Smooth muscle cell (in vitro differentiated cells): ENCODE data around the gene OXTR. TPM values are rescaled to one million over a fixed set of nuclear protein-coding genes. Genes with fewer than 3 reads are reported as not detected.
"Not testable (repeated sequence)": the region's sequence is repeated elsewhere in the genome, so short reads cannot be mapped to it uniquely, and the experiment has no call there.

ENCODE experiments used
- DNase-seq: peaks from one replicate; lab custom pipeline; 2025; ENCODE audit not compliant: unreplicated experiment; lab: John Stamatoyannopoulos, UW
- H2AFZ ChIP-seq: fragments of 200-600 bp; sonication (generic); 2 replicates; pipeline ENCODE4 v1.6.0; 2016; ENCODE audit warnings: antibody characterized with exemption, low read depth, mild to moderate bottlenecking
- H3F3A ChIP-seq: fragments of 200-600 bp; sonication (generic); 2 replicates; pipeline ENCODE4 v1.6.0; 2017; ENCODE audit warnings: antibody characterized with exemption, low read depth
- H3K27ac ChIP-seq: fragments of 200-600 bp; sonication (generic); 2 replicates; pipeline ENCODE4 v1.5.1; 2016; ENCODE audit warnings: low read depth, mild to moderate bottlenecking
- H3K27me3 ChIP-seq: fragments of 200-600 bp; sonication (generic); 2 replicates; pipeline ENCODE4 v1.6.1; 2016; ENCODE audit warnings: low read depth, mild to moderate bottlenecking
- H3K36me3 ChIP-seq: fragments of 200-600 bp; sonication (generic); 2 replicates; pipeline ENCODE4 v1.5.1; 2016; ENCODE audit warnings: low read depth
- H3K4me1 ChIP-seq: fragments of 200-600 bp; sonication (generic); 2 replicates; pipeline ENCODE4 v1.5.1; 2016; ENCODE audit warnings: low read depth
- H3K4me2 ChIP-seq: fragments of 200-600 bp; sonication (generic); 2 replicates; pipeline ENCODE4 v1.6.0; 2016; ENCODE audit warnings: mild to moderate bottlenecking
- H3K4me3 ChIP-seq: fragments of 200-600 bp; sonication (generic); 2 replicates; pipeline ENCODE4 v1.5.1; 2016; ENCODE audit warnings: mild to moderate bottlenecking
- H3K79me2 ChIP-seq: fragments of 200-600 bp; sonication (generic); 2 replicates; pipeline ENCODE4 v1.6.0; 2016; ENCODE audit warnings: low read depth, mild to moderate bottlenecking
- H3K9ac ChIP-seq: fragments of 200-600 bp; sonication (generic); 2 replicates; pipeline ENCODE4 v1.6.0; 2016; ENCODE audit warnings: low read depth
- H3K9me3 ChIP-seq: fragments of 200-600 bp; sonication (generic); replicated peaks from 2 replicates; pipeline ENCODE4 v1.5.1; 2016; ENCODE audit warnings: low read depth
- H4K20me1 ChIP-seq: fragments of 200-600 bp; sonication (generic); 2 replicates; pipeline ENCODE4 v1.6.0; 2016; ENCODE audit warnings: low read depth
- WGBS: methylation state at CpG from one replicate; pipeline ENCODE4 v1.1.7; 2016; ENCODE audit warnings: low lambda C conversion rate; 5-methylcytosine and 5-hydroxymethylcytosine counted together
- polyA plus RNA-seq: library from polyadenylated mRNA; unstranded; fragments of >200 nt; fragmentation: Nextera tagmentation; extraction: Ambion mirVana; gene quantifications from 2 replicates; pipeline ENCODE4 v1.2.1, GENCODE V29; 2016
- total RNA-seq: library from RNA; depleted of rRNA; stranded (reverse); fragments of >200 nt; gene quantifications from 2 replicates; pipeline ENCODE4 v1.2.3, GENCODE V29; 2014
- TF ChIP-seq, protein P1 (sequence below): fragments of 200-600 bp; sonication (generic); IDR thresholded peaks from 2 replicates; pipeline ENCODE4 v1.5.1; 2017; ENCODE audit warnings: borderline replicate concordance, mild to moderate bottlenecking, antibody characterized with exemption; ENCODE audit not compliant: insufficient read depth, poor library complexity, severe bottlenecking

OXTR gene
- total and polyA plus RNA-seq, 2 experiments from 2014 or later: 0.54 to 1.1 TPM

DNA sequence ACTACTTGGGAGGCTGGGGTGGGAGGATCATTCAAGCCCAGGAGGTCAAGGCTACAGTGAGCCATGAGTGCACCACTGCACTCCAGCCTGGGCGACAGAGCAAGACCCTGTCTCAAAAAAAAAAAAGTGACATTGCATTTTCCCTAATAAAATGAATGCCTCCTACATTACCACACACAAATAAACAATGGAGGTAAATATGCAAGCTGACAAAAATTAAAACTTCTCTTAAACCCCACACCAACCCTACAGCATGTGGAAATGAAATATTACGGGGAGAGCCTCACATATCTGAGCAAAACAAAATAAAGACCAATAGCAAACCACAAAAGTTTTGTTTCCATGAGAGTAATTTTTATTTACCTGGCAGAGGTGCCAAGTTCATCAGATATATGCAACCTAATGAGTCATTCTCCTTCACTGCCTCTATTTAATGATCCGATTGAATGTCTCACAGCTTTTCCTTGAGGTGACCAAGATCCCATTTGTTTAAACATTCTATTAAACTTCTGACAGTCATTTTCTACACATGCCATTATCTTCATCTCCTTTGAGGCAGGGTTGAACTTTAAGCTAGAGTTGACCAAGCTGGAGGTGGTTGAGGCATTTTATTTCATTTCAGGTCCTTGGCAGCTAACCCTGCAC is 45.2 kb downstream of the OXTR start:
- Histone ChIP-seq H3K4me2 (no peak overlapping the region), H3K27ac (no peak overlapping the region), H4K20me1 (no peaks in the 10 kb centered on the region), H3K27me3 (no peaks in the 10 kb centered on the region), H3K36me3 (no peaks in the 10 kb centered on the region), H3F3A (no peaks in the 10 kb centered on the region), H3K9ac (no peak overlapping the region), H3K9me3 (no peaks in the 10 kb centered on the region), H2AFZ (no peak overlapping the region), H3K4me1 (no peaks in the 10 kb centered on the region), H3K4me3 (no peak overlapping the region), H3K79me2 (no peaks in the 10 kb centered on the region)
- DNase-seq: no peak
- TF ChIP-seq, protein P1, sequence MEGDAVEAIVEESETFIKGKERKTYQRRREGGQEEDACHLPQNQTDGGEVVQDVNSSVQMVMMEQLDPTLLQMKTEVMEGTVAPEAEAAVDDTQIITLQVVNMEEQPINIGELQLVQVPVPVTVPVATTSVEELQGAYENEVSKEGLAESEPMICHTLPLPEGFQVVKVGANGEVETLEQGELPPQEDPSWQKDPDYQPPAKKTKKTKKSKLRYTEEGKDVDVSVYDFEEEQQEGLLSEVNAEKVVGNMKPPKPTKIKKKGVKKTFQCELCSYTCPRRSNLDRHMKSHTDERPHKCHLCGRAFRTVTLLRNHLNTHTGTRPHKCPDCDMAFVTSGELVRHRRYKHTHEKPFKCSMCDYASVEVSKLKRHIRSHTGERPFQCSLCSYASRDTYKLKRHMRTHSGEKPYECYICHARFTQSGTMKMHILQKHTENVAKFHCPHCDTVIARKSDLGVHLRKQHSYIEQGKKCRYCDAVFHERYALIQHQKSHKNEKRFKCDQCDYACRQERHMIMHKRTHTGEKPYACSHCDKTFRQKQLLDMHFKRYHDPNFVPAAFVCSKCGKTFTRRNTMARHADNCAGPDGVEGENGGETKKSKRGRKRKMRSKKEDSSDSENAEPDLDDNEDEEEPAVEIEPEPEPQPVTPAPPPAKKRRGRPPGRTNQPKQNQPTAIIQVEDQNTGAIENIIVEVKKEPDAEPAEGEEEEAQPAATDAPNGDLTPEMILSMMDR: no peak
- WGBS: 90% methylated on average over 3 of the region's 3 CpGs

DNA sequence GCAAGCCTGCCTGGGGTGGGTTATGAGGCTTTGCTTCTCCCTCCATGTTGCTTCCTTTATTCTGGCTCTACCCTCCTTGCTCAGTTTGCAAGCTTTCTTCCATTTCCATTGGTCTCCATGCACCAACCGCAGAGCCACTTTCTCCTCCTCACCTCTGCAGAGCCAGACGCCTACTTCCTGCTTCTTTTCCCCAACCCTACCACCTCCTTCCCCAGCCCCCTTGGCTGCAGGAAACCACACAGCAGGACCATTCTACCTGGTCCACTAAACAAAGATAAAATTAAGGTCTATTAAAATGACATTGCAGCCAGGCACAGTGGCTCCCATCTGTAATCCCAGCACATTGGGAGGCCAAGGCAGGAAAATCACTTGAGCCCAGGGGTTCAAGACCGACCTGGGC is 45.8 kb downstream of the OXTR start:
- TF ChIP-seq, protein P1: no peak
- no peak overlapping the region for H3K4me2 ChIP-seq
- H3F3A ChIP-seq: no peaks in the 10 kb centered on the region
- no peak overlapping the region for H3K27ac ChIP-seq
- no peak overlapping the region for H2AFZ ChIP-seq
- H3K4me3 ChIP-seq: no peak overlapping the region
- H3K9ac ChIP-seq: no peak overlapping the region
- H3K27me3 ChIP-seq: no peaks in the 10 kb centered on the region
- H3K36me3 ChIP-seq: no peaks in the 10 kb centered on the region
- no peak for DNase-seq
- H4K20me1 ChIP-seq: no peaks in the 10 kb centered on the region
- no peaks in the 10 kb centered on the region for H3K79me2 ChIP-seq
- no peaks in the 10 kb centered on the region for H3K4me1 ChIP-seq
- WGBS: 80% methylated on average over 3 of the region's 3 CpGs
- no peaks in the 10 kb centered on the region for H3K9me3 ChIP-seq

DNA sequence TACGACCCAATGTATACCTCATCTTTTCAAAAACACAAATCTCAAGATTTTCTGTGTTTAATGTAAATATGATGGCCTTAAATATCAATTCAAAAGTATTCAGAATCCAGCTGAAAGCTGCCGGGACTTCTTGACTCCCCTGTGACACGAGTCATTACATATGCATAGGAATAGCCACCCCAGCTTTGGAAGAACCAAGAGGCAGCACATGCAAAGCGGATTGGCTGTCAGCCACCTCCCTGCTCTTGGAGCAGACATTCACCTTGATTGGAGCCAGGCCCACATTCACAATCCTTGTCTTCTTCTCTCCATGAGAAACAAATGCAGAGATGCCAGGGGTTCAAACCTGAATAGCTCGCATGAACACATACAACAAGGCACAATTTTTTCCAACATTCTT is 46.6 kb downstream of the OXTR start:
- Histone ChIP-seq H3K79me2 (no peaks in the 10 kb centered on the region), H3K27me3 (no peaks in the 10 kb centered on the region), H3K4me1 (no peaks in the 10 kb centered on the region), H3K27ac (no peak overlapping the region), H3K9me3 (no peaks in the 10 kb centered on the region), H2AFZ (no peak overlapping the region), H3K4me2 (no peak overlapping the region), H3K36me3 (no peaks in the 10 kb centered on the region), H3K9ac (no peak overlapping the region), H4K20me1 (no peaks in the 10 kb centered on the region), H3K4me3 (no peak overlapping the region), H3F3A (no peaks in the 10 kb centered on the region)
- DNase-seq: no peak
- 82% methylated on average over 5 of the region's 5 CpGs for WGBS
- TF ChIP-seq, protein P1: no peak

DNA sequence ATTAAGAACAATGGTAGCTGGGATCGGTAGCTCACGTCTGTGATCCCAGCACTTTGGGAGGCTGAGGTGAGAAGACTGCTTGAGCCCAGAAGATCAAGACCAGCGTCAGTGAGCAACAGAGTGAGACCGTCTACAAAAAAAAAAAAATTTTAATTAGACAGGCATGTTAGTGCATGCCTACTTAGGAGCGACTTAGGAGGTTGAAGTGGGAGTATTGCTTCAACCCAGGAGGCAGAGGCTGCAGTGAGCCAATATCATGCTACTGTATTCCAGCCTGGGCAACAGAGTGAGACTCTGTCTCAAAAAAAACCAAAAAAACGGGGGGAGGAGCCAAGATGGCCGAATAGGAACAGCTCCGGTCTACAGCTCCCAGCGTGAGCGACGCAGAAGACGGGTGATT is 53.7 kb downstream of the OXTR start:
- H3K4me3 ChIP-seq, H3K79me2 ChIP-seq, H3K4me2 ChIP-seq, H3F3A ChIP-seq, DNase-seq, H4K20me1 ChIP-seq, H3K9me3 ChIP-seq, H3K4me1 ChIP-seq, H3K9ac ChIP-seq, H3K27me3 ChIP-seq, H3K27ac ChIP-seq, H2AFZ ChIP-seq, H3K36me3 ChIP-seq: not testable (repeated sequence)
- 80% methylated on average over 12 of the region's 12 CpGs for WGBS
